ENCODE measurements around the gene ABCB4.

ABCB4 gene
- 0.24 to 0.35 reads per million in 2 donors for total RNA-seq

DNA sequence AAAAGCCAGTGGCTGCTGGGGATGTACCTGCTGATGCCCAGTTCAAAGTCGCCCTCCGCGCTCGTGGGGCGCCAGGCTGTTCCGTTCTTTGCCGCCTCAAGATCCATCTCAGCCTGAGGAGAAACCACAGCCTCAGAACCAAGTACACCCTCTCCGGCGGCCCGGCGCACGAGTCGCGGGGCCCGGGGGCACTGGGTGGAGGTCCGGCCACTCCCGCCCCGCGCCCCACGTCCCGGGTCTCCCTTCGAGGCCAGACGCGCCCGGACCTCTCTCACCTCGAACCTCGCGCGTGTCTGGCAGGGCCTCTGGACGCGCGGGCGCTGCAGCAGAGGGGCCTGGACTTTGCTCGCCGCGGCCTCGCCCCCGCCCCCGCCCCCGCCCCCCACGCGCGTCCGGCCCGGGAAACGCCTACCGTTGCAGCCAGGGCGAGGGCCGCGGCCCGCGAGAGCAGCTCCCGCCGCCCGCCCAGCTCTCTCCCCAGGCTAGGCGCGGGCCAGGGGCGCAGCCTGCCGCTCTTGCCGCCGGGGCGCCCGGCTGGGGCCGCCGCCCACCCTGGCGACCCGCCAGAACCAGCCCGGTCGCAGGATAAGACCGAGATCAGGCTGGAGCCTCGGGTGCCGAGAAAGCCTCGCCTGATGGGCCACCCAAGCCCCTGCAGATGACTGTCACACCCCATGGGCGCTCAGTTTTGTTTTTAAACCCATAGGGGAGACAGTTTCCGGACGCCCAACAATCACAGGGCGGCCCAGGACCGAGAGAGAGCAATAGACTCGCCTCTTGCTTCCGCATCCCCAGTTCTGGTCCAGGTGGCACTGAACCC, at the start of gene ABCB4:
Gene ABCB4, minus strand, starts transcription at position 322 of the 820 bp plus-strand sequence. Its CDS starts 215 bp downstream, at position 107.
- DNase-seq = no peak

DNA sequence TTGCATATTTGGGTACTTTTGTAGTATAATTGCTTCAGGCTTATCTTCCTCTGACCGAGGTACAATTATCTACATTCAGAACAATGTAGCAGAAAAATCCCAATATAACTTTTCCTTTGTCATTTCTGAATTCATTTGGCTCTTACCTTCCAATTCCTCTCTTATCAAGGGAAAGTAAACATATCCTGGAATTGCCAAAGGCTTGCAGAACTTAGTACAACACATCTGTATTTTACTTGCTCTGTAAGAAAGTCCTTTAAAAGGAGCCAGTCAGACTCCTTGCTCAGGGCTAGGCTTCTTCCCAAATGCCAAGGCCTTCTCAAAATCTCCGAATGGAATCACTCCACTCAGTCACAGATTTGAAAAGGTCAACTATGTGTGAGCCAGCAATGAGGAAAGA, 43.3 kb upstream of the ABCB4 start:
- DNase-seq = no peak

DNA sequence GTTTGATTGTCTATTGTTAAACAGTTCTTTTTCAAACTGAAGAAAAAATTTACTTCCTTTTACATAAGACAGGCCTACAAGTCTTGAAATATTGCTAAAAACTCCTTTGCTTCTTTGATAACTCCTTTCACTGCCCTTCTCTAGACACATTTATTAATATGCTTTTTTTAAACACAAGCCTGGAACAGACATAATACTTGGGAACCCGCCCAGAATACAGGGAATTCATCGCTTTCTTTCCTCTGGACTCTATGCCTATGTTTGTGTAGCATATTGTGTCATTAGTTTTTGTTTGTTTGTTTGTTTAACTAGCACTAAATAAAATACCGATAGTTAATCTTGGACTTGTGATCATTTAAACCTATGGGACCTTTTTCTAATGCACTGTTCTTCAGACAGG, 42.4 kb upstream of the ABCB4 start:
- DNase-seq = no peak

DNA sequence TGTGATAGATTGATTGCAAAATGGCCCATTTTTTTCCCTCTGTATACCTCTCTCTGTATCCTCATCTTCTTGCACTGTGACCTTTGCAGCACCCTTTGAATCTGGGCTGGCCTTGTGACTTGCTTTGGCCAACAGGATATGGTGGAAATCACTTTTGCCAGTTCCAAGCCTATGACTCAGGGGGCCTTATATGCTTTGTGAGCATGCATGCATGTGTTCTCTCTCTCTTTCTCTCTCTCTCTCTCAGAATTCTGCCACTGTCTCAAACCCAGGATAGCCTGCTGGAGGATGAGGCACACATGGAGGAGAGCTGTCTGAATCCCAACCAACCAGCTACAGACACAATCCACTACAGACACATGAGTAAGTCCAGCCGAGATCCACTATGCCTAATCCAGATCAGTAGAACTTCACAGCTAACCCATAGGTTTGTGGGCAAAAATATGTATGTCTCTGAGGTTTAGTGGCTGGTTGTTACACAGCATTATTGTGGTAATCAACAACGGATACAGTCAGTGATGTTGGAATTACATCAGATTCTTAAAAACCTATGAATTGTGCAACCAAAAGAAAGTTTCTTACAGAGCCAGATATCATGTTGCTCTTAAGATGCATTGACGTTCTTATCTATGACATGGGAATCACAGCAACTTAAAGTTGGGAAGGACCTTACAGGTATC, 41.8 kb upstream of the ABCB4 start:
- no peak for DNase-seq

DNA sequence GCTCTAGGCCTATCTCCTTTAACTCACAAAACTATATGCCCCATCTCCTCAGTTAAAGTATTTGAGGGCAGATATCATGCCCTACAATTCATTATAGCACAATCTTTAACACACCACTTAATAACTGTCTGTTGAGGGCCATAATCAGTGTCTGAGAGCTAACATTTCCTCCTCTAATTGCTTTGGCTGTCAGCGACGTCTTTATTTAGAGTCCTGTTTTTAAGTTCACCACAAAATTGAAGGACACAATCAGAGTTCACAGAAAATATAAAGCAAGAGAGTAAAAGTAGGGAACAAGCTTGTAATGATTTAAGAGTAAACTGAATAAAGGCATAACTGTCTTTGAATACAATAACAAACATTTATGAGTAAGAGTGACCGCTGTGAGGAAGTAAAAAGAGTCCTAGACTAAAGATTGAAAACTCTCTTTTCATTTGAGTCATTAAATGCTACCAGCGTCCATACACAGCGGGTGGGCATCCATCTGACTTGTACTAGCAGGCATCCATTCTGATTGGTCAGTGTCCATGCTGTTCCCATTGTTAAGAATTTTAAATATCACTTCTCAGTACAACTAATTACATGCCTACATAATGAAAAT, 38.4 kb upstream of the ABCB4 start:
- DNase-seq = no peak

DNA sequence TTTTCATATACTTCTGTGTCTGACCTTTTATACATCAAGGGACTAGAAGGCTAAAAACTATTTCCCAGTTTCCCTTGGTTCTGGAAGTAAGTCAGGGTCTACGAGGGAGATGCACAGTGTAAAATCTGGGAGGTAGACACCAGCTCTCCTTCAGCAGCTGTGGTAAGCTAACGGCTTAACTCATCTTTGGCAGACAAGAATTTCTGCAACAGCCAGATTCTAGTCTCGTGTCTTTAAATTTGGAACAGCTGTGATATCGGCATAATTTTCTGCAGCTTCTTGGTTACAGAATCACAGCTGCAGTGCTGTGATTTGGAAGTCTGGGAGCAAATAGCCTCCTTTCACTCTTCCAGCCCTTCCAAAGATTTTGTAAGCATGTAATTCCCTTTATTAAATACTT, 37.4 kb upstream of the ABCB4 start:
- DNase-seq = no peak

DNA sequence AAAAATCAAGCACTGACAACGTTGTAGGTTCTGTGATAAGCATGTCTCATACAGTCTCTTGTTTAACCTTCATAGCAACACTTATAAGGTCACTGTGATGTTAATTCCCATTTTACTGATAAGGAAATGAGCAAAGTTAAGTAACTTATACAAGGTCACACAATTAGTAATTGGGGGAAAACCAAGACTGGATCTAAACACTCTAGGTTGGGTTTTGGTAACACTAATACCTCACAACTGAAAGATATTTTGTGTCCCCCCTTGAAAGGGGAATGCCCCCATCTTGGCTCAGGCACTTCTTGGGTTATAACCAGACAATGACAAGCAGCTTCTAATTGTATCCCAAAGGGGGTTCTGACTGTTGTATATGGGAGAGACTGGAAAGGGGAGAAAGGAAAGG, 36.0 kb upstream of the ABCB4 start:
- no peak for DNase-seq

DNA sequence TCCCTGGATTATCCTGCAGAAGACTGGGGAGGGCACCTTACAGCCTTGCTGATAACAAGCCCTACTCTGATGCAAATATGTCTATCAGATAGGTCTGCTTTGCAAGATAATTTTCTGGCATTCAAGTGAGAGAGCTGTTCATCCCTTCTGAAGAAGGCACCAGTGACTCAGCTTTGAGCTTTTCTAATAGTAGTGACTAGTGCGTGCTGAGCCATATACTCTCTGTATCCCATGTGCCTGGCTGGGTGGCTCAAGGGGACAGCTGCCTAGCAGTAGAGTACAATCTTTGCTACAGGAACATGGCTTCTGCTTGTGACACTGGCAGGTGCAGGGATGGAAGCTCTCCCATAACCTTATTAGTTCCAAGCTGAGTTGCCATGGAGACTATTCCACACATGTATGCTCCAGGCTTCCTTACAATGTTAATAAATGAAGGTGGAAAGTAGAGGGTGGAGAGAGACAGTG, 35.0 kb upstream of the ABCB4 start:
- no peak for DNase-seq

DNA sequence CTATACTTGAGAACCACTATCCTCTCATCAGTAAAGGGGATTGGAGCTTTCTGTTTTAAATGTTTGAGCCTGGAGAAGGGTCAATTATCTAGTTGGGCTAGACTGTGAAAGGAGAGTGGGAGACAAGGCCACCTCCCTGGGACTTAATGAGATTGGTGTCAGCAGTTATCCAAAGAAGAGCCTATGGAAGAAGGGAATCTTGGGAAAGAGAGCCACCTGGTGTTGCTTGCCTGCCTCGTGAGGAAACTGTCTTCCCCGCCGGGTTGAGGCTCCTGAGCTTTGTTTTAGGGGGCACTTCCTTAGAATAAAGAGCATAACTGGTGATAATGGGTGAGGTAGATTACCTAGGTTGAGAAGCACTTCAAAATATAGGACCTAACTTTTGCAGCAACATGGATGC, 32.0 kb upstream of the ABCB4 start:
- DNase-seq = no peak

DNA sequence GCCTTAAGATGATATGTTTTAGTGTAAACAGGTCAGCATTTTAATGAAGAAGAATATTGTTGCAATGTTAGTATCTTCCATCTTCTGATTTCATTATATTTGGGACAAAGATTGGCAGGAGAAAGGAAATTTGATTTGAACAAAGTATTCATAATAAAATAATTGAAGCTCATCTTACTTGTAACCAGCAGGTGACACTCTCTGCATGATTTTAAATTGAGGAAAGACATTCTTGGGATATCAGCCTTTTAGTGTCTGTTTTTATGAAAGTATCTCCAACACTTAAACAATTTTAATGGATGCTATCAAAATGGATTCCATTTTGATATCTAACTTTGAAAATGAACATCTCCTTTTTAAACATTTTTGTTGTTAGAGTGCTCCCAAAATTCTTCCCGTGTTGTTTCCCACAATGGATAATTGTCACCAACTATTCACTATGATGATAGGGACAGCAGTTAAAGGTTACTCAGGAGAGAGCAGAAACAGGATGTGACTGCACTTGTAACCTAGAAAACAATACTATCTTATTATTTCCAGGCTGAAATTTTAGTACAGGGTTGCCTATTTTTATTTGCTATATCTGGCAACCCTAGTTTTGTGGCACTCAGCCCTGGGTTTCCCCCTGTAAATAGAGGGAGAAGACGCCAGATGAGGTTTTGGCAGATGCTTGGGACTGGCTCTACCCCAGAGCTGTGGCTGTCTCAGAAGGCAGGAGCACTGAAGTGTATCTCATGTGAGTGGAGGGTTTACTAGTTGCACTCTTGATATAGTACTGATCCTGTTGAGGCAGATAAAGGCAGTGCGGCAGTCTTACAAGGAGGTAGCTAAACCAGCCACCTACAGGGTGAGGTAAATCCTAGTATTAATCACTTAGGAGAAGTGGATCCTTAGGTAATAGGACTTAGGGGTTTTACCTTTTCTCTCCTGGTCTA, 31.0 kb upstream of the ABCB4 start:
- DNase-seq = no peak

DNA sequence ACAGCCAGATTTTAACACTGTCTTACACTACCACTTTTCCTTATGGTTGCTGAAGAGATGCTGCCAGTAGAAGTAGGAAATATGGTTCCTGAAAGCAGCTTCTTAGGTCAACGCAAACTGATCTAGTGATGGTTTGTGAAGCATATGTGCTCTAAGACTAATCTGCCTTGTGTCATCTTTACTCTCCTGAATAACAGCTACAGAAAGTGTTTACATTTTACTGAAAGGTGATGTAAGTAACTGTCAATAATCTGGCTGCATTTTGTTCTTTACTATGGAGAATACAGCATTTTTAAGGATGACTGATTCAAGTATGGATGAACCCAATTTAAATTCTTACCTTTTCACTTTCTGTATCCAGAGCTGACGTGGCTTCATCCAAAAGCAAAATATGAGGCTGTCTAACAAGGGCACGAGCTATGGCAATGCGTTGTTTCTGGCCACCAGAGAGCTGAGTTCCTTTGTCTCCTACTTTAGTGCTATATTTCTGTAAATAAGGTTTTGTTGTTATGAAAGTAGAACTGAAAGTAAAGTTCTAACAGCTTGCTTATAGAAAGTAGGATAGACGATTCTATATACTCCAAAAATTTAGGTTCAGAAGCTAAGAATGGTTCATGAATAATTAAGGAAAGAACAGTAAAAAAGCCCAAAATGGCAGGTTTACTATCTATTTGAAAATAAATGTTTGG, 30.2 kb upstream of the ABCB4 start:
- DNase-seq = no peak

DNA sequence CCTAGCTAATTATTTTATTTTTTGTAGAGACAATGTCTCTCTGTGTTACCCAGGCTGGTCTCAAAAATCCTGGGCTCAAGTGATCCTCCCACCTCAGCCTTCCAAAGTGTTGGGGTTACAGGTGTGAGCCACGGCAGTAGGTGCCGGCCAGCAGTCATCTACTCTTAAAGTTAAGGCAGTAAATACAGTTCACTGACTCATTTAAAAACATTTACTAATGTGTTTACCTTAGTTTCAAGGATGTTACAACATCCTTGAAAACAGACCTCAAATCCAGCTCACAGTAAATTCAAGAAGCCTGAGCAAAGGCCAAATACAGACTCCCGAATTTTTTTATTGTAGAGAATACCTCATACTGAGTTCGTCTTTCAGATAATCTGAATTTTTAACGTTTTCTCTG, 29.6 kb upstream of the ABCB4 start:
- no peak for DNase-seq

DNA sequence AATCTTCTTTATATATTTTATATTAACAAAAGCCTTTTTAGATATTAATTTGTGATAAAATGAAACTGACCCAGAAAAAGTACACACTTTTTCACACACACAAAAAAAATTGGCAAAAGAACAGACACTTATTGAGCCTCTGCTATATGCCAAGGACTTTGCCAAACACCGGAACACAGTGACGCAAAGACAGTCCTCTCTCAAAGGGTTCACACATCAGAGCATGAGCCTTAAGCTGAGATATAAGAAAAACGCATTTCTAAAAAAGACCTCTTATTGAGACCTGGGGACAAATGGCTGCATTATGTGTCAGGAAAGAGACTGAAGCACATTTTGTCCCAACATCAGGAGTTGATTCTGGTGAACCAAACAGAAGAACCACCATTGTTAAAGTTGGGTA, 24.0 kb upstream of the ABCB4 start:
- no peak for DNase-seq

DNA sequence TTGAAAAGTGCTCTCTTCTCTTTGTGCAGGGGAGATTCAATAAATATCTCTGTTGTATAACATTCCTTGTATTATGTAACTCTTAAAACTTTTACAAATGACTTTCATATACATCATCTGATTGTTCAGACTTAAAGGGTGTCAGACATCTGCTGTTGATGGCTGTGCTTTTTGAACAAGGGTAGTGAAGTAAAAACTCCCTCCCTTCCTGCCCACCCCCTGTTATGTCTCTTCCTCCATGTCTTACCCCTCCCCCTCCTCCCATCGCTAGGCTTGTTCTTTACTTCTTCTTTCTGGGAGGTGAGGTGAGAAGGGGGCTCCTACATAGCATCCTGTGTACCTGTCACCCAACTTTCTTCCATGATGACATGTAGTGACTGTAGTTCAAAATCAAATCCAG, 23.4 kb upstream of the ABCB4 start:
- no peak for DNase-seq

DNA sequence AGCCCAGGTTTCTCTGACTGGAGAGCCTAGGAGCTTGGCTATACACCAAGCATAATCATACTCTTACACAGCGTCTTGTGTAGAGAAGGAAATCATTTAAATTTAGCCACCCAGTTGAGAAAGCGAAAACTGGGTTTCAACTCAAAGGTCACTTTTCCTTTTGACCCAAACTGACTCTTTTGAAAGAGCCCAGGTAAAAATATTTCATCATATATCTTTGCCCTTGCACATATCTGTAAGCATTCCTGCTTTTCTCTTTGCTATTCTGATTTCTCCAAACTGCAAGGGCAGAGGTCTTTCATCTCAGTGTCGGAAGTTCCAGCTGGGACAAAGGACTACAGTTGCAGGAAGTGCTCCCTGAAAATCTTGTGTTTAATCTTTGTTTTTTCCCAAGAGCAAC, 22.0 kb upstream of the ABCB4 start:
- DNase-seq = no peak

DNA sequence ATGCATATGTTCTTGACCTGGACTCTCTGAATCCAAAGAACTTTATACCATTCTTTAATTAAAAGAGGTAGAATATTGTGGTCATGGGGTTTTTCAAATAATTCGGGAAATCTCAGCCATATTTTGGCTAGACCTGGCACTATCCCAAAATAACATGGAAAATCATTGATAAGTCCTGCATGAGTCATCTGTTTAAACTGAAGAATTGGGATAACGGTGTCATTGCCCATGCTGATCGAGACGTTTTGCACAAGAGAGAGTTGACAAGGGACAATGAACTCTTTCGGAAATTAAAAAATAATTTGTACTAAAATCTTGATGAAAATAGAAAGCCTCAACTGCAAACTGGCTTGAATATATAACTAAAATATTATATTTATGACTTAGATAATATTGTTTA, 19.9 kb upstream of the ABCB4 start:
- DNase-seq = no peak

DNA sequence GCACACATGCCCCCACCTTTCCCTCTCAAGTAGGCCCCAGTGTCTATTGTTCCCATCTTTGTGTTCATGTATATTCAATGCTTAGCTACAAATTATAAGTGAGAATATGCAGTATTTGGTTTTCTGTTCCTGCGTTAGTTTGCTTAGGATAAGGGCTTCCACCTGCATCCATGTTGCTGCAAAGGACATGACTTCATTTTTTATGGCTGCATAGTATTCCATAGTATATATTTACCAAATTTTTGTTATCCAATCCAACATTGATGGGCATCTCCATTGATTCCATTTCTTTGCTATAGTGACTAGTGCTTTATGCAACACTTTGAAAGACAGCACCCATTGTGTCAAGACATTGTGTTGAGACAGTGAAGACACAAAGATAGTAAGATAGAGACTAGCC, 19.0 kb upstream of the ABCB4 start:
- DNase-seq = no peak

DNA sequence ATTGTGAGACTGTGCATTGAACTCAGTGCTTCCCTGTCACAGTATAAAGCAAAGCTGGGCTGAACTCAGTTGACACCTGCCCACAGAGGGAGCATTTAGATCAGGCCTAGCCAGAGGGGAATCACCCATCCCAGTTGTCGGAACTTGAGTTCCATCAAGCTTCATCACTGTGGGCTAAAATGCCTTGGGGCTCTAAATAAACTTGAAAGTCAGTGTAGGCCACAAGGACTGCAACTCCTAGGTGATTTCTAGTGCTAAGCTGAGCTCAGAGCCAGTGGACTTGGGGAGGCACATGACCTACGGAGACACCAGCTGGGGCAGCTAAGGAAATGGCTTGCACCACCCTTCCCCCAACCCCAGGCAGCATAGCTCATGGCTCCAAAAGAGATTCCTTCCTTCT, 7.7 kb upstream of the ABCB4 start:
- no peak for DNase-seq

DNA sequence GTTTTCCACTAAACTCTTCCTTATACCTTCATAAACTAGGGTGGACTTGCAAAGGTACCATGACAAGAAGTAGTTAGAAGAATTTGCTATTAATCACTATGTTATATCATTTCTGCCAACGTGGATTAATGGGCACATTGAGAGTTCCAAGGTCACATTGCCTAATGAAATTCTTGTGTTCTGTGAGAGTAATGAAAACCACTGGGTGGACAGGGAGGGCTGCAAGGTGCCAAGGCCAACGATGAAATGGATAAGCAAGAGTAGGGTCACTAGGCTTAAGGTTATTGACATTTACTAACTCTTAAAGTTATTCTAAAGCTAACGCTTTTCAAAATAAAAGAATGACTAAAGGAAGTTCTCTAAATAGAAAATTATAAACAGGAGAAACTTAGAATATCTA, 6.6 kb upstream of the ABCB4 start:
- DNase-seq = no peak

DNA sequence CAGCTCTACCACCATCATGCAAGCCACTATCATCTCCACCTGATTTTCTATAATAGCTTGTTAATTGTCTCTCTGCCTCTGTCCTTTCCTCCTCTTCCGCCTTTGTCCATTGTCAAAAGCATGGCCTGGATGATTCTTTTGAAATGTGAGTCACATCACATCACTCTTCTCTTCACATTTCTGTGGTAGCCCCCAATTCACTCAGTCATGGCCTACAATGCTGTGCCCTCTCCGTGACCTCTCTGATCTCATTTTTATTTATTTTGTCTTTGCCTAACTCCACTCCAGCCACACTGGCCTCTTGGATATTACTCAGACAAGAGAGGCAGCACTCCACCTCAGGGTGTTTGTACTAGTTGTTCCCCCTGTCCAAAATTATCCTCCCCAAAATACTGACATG, 4.9 kb upstream of the ABCB4 start:
- no peak for DNase-seq

DNA sequence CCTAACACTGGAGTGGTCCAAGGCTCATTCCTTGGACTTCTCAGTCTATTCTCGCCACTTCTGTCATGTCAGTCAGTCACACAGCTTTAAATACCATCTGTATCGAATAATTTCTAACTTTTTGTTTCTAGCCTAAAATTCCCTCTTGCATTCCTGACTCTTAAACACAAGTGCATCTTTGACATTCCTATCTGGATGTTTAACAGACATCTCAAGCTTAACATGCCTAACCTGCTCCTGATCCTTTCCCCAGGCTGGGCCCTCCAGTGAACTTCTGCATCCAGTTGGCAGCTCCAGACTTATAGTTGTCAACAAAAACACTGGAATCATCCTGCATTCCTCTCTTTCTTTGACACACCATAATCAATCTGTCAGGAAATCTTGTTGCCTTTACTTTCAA, 4.5 kb upstream of the ABCB4 start:
- no peak for DNase-seq

DNA sequence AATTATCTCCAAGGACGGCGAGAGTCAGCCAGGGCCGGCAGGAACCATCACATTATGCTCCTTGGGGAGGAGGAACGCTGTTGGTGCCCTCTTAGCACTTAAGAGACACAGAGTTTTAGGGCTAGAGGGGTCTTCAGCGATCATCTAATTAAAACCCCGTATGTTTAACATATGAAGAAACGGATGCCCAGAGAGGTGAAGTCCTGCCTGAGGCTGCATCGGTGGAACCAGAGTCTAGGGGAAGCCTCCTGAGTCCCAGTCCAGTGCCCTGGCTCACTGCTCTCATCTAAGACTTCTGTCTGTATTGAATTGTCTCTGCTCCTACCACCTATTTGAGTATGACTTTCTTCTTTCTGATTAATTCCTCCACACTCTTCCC, 688 bp upstream of the ABCB4 start:
- no peak for DNase-seq

All from T-helper 9 cell (primary cell).